HEK293T (cell line): Measurements from ENCODE around the gene ZNF429.
"Not testable (repeated sequence)": the region's sequence is repeated elsewhere in the genome, so short reads cannot be mapped to it uniquely, and the experiment has no call there.

ENCODE experiments used
- BHLHE40 ChIP-seq: fragments of 450-650 bp; IDR thresholded peaks from 2 replicates; pipeline ENCODE4 v1.6.1; 2016; ENCODE audit warnings: mild to moderate bottlenecking, moderate library complexity, borderline replicate concordance
- FOXM1 ChIP-seq: fragments of 450-650 bp; IDR thresholded peaks from 2 replicates; pipeline ENCODE4 v1.6.1; 2017; ENCODE audit warnings: mild to moderate bottlenecking, borderline replicate concordance
- HDGF ChIP-seq: fragments of 450-650 bp; IDR thresholded peaks from 2 replicates; pipeline ENCODE4 v1.6.1; 2017; ENCODE audit warnings: antibody characterized with exemption, borderline replicate concordance
- SP1 ChIP-seq: fragments of 450-650 bp; IDR thresholded peaks from 2 replicates; pipeline ENCODE4 v1.6.1; 2017
- ZNF384 ChIP-seq: fragments of 450-650 bp; IDR thresholded peaks from 2 replicates; pipeline ENCODE4 v1.6.1; 2016

GRCh38 chr19:21512609-21513008 is 7.2 kb downstream of the ZNF429 start:
- not testable (repeated sequence) for TF ChIP-seq ZNF384, FOXM1, BHLHE40, HDGF, SP1
